H9 (cell line): ENCODE results near the gene DLD. TPM values are rescaled to one million over a fixed set of nuclear protein-coding genes. Genes with fewer than 3 reads are reported as not detected.
A peak's percentile ranks its signal among the peaks of the same experiment; 100 is the strongest.

ENCODE experiments used
- DNase-seq: peaks from one replicate; pipeline ENCODE4 v3.0.0-alpha.2; 2017
- H2AFZ ChIP-seq: one replicate; pipeline ENCODE4 v1.6.1; 2013; ENCODE audit warnings: mild to moderate bottlenecking, low read length, control low read depth, moderate library complexity
- H2AK5ac ChIP-seq: 2 replicates; pipeline ENCODE4 v1.6.1; 2013; ENCODE audit warnings: low read length, control low read depth, mixed read lengths; ENCODE audit not compliant: insufficient read length
- H2BK120ac ChIP-seq: one replicate; pipeline ENCODE4 v1.6.1; 2013; ENCODE audit warnings: low read depth, mild to moderate bottlenecking, low read length, control low read depth, inconsistent platforms; ENCODE audit not compliant: poor library complexity, severe bottlenecking
- H2BK12ac ChIP-seq: 2 replicates; pipeline ENCODE4 v1.6.1; 2013; ENCODE audit warnings: low read length, control low read depth, mixed read lengths, low read depth; ENCODE audit not compliant: insufficient read length
- H2BK15ac ChIP-seq: 2 replicates; pipeline ENCODE4 v1.6.1; 2013; ENCODE audit warnings: low read depth, low read length, control low read depth
- H2BK20ac ChIP-seq: one replicate; pipeline ENCODE4 v1.6.1; 2013; ENCODE audit warnings: low read depth, mild to moderate bottlenecking, low read length, control low read depth, inconsistent platforms; ENCODE audit not compliant: poor library complexity, severe bottlenecking
- H2BK5ac ChIP-seq: 2 replicates; pipeline ENCODE4 v1.6.1; 2013; ENCODE audit warnings: low read length, control low read depth, mixed read lengths; ENCODE audit not compliant: insufficient read length
- H3K14ac ChIP-seq: 2 replicates; pipeline ENCODE4 v1.6.1; 2013; ENCODE audit warnings: low read length, control low read depth; ENCODE audit not compliant: insufficient read depth
- H3K18ac ChIP-seq: 2 replicates; pipeline ENCODE4 v1.6.1; 2013; ENCODE audit warnings: low read depth, mild to moderate bottlenecking, mixed read lengths, low read length, control low read depth; ENCODE audit not compliant: insufficient read length
- H3K23ac ChIP-seq: 2 replicates; pipeline ENCODE4 v1.6.1; 2013; ENCODE audit warnings: low read length, control low read depth, mixed read lengths, low read depth; ENCODE audit not compliant: insufficient read length
- H3K23me2 ChIP-seq: 2 replicates; pipeline ENCODE4 v1.6.1; 2013; ENCODE audit warnings: low read depth, mild to moderate bottlenecking, mixed read lengths, low read length, control low read depth; ENCODE audit not compliant: insufficient read length, poor library complexity, severe bottlenecking
- H3K27ac ChIP-seq: 2 replicates; pipeline ENCODE4 v1.5.1; 2013; ENCODE audit warnings: low read length, control low read depth, mixed read lengths, low read depth; ENCODE audit not compliant: insufficient read length
- H3K27me3 ChIP-seq: 2 replicates; pipeline ENCODE4 v1.6.1; 2013; ENCODE audit warnings: low read length, control low read depth, inconsistent platforms; ENCODE audit not compliant: insufficient read depth
- H3K4ac ChIP-seq: 2 replicates; pipeline ENCODE4 v1.6.1; 2013; ENCODE audit warnings: low read depth, mild to moderate bottlenecking, control low read depth, inconsistent platforms, low read length, moderate library complexity
- H3K4me1 ChIP-seq: 2 replicates; pipeline ENCODE4 v1.6.1; 2013; ENCODE audit warnings: low read length, control low read depth, inconsistent platforms; ENCODE audit not compliant: insufficient read depth
- H3K4me2 ChIP-seq: 2 replicates; pipeline ENCODE4 v1.6.1; 2013; ENCODE audit warnings: low read length, control low read depth, mixed read lengths; ENCODE audit not compliant: insufficient read length, insufficient read depth
- H3K56ac ChIP-seq: 2 replicates; pipeline ENCODE4 v1.6.1; 2013; ENCODE audit warnings: low read depth, mild to moderate bottlenecking, mixed read lengths, low read length, control low read depth; ENCODE audit not compliant: insufficient read length
- H3K79me1 ChIP-seq: 2 replicates; pipeline ENCODE4 v1.6.1; 2013; ENCODE audit warnings: low read depth, mild to moderate bottlenecking, moderate library complexity, low read length, control low read depth, inconsistent platforms; ENCODE audit not compliant: insufficient read depth, poor library complexity, severe bottlenecking
- H3K79me2 ChIP-seq: 2 replicates; pipeline ENCODE4 v1.6.1; 2013; ENCODE audit warnings: low read length, control low read depth, inconsistent platforms; ENCODE audit not compliant: insufficient read depth
- H3K9ac ChIP-seq: 2 replicates; pipeline ENCODE4 v1.6.1; 2013; ENCODE audit warnings: low read length, control low read depth, mixed read lengths; ENCODE audit not compliant: insufficient read length; ENCODE audit errors: extremely low read depth
- H3K9me3 ChIP-seq: one replicate; pipeline ENCODE4 v1.6.1; 2013; ENCODE audit warnings: low read depth, low read length, inconsistent platforms; ENCODE audit not compliant: control insufficient read depth
- H3T11ph ChIP-seq: one replicate; pipeline ENCODE4 v1.6.1; 2013; ENCODE audit warnings: mild to moderate bottlenecking, low read length, control low read depth, inconsistent platforms
- H4K20me1 ChIP-seq: one replicate; pipeline ENCODE4 v1.6.1; 2013; ENCODE audit not compliant: control insufficient read depth, insufficient read length, insufficient read depth
- H4K5ac ChIP-seq: 2 replicates; pipeline ENCODE4 v1.6.1; 2013; ENCODE audit warnings: low read depth, mild to moderate bottlenecking, mixed read lengths, low read length, control low read depth; ENCODE audit not compliant: insufficient read length
- H4K8ac ChIP-seq: replicated peaks from 2 replicates; pipeline ENCODE4 v1.6.1; 2013; ENCODE audit warnings: low read length, control low read depth, mixed read lengths, low read depth; ENCODE audit not compliant: insufficient read length
- H4K91ac ChIP-seq: 2 replicates; pipeline ENCODE4 v1.6.1; 2013; ENCODE audit warnings: low read depth, mild to moderate bottlenecking, moderate library complexity, mixed read lengths, low read length, control low read depth; ENCODE audit not compliant: insufficient read length
- H3K27ac Mint-ChIP-seq, 3 experiments: 2 replicates in 2 of 3; 3 replicates in 1 of 3; pipeline ENCODE4 v1.8.0; 2020 to 2021; ENCODE audit warnings: mixed read lengths in 3 of 3, mild to moderate bottlenecking in 1 of 3, moderate library complexity in 1 of 3
- H3K27me3 Mint-ChIP-seq: 2 replicates; pipeline ENCODE4 v1.8.0; 2021; ENCODE audit warnings: low read depth, mild to moderate bottlenecking, moderate library complexity, mixed read lengths
- H3K36me3 Mint-ChIP-seq, 3 experiments: 2 replicates in 2 of 3; 3 replicates in 1 of 3; pipeline ENCODE4 v1.8.0; 2020 to 2021; ENCODE audit warnings: low read depth in 3 of 3, mixed read lengths in 3 of 3; ENCODE audit not compliant: insufficient read depth in 1 of 3
- H3K4me1 Mint-ChIP-seq, 2 experiments: 2 replicates each; pipeline ENCODE4 v1.8.0; 2020; ENCODE audit warnings: mixed read lengths in 2 of 2
- H3K4me3 Mint-ChIP-seq, 2 experiments: 2 replicates in 1 of 2; 3 replicates in 1 of 2; pipeline ENCODE4 v1.8.0; 2020 to 2021; ENCODE audit warnings: mild to moderate bottlenecking in 2 of 2, mixed read lengths in 2 of 2, moderate library complexity in 1 of 2
- H3K9me3 Mint-ChIP-seq, 2 experiments: 2 replicates in 1 of 2; 3 replicates in 1 of 2; pipeline ENCODE4 v1.8.0; 2020; ENCODE audit warnings: mild to moderate bottlenecking in 2 of 2, mixed read lengths in 2 of 2, moderate library complexity in 1 of 2
- WGBS: extraction: QIAGEN DNeasy Blood & Tissue Kit; methylation state at CpG from one replicate; pipeline ENCODE4 v1.1.7; 2013; ENCODE audit warnings: missing lambda C conversion rate, low lambda C conversion rate, mixed read lengths; ENCODE audit not compliant: insufficient read length; ENCODE audit errors: extremely low coverage; 5-methylcytosine and 5-hydroxymethylcytosine counted together
- total RNA-seq: library from RNA; stranded (reverse); gene quantifications from 2 replicates; pipeline ENCODE4 v1.2.1, GENCODE V29; 2021
- TF ChIP-seq, protein P1 (sequence below): fragments of 200-600 bp; sonication (generic); conservative IDR thresholded peaks from 3 replicates; pipeline ENCODE4 v1.8.0; 2021; ENCODE audit warnings: antibody characterized with exemption, mild to moderate bottlenecking

DLD gene
- total RNA-seq, 1 experiment from 2014 or later: 93.7 TPM

DNA sequence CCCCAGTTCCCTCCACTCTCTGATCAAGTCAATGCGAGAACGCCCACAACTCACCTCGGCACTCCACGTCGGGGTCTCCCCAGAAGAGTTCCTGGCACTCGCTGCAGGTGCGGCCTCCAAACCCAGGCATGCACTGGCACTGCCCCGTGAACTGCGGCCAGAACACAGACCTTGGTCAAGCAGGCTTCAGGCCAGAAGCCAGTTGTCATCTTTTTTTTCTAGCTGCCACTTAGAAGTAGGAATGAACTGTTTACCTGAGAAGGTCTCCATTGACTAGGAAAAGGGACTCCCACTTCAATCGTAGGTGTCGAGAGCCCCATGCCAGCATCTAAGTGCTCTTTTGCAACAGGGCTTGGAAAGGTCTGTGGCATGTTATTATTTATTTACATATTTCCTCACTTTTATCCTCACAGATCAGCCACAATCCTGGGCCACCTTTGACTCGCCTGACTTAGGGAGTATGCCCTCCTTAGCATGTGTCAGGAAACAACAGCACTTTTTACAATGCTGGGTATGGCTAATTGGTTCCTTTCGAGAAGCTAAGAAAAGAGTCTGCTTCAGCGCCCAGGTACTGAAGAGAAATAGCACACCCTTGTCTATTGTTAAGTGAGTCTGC lies 60.3 kb downstream of the DLD start:
- peaks cover 10 to 77% (median 50%) of the 10 kb centered on the region in 3 experiments for H3K36me3 Mint-ChIP-seq
- Histone ChIP-seq H3K23me2 (no peaks in the 10 kb centered on the region), H2BK20ac (no peak overlapping the region), H2AFZ (no peak overlapping the region), H3K56ac (no peak overlapping the region), H3K4me2 (no peak overlapping the region), H4K5ac (no peak overlapping the region), H3K23ac (no peak overlapping the region), H3K9me3 (no peaks in the 10 kb centered on the region), H3K18ac (no peak overlapping the region), H3K4ac (no peak overlapping the region), H2BK120ac (no peak overlapping the region), H2BK15ac (no peak overlapping the region), H3K79me2 (no peaks in the 10 kb centered on the region), H3T11ph (no peak overlapping the region), H2BK5ac (no peak overlapping the region), H4K91ac (no peak overlapping the region), H3K79me1 (no peaks in the 10 kb centered on the region), H3K14ac (no peak overlapping the region), H3K27me3 (no peaks in the 10 kb centered on the region; the same call in 1 of the 2 replicates), H2AK5ac (no peak overlapping the region), H4K20me1 (no peaks in the 10 kb centered on the region), H3K27ac (no peak overlapping the region), H3K4me1 (peaks cover 18% of the 10 kb centered on the region), H2BK12ac (no peak overlapping the region), H3K9ac (no peak overlapping the region), H4K8ac (no peak overlapping the region)
- WGBS: no CpG with 5 or more reads among the region's 14 CpGs
- TF ChIP-seq, protein P1, sequence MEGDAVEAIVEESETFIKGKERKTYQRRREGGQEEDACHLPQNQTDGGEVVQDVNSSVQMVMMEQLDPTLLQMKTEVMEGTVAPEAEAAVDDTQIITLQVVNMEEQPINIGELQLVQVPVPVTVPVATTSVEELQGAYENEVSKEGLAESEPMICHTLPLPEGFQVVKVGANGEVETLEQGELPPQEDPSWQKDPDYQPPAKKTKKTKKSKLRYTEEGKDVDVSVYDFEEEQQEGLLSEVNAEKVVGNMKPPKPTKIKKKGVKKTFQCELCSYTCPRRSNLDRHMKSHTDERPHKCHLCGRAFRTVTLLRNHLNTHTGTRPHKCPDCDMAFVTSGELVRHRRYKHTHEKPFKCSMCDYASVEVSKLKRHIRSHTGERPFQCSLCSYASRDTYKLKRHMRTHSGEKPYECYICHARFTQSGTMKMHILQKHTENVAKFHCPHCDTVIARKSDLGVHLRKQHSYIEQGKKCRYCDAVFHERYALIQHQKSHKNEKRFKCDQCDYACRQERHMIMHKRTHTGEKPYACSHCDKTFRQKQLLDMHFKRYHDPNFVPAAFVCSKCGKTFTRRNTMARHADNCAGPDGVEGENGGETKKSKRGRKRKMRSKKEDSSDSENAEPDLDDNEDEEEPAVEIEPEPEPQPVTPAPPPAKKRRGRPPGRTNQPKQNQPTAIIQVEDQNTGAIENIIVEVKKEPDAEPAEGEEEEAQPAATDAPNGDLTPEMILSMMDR: no peak
- DNase-seq: no peak
- H3K27ac Mint-ChIP-seq: peak overlapping the region in 2 of 3 experiments; percentile 83 to 87; a peak in 3 of 7 replicates
- peaks cover 32 to 35% of the 10 kb centered on the region in 2 experiments for H3K4me1 Mint-ChIP-seq
- H3K27me3 Mint-ChIP-seq: no peaks in the 10 kb centered on the region
- H3K9me3 Mint-ChIP-seq: no peaks in the 10 kb centered on the region
- H3K4me3 Mint-ChIP-seq: no peak overlapping the region
